Calu3 (cell line): Measurements from ENCODE around the gene RAPGEF4. TPM values are rescaled to one million over a fixed set of nuclear protein-coding genes. Genes with fewer than 3 reads are reported as not detected.

Experiments used
- BruUV-seq: library from RNA; stranded (reverse); fragments of 400-500 nt; replicated peaks from 2 replicates; lab custom pipeline; 2021; lab: Mats Ljungman, UMichigan
- CTCF ChIA-PET: fragments of 300-600 bp; sonication (Branson Sonifier 250); formaldehyde crosslinking; loops from one replicate; lab custom pipeline; 2022; ENCODE audit warnings: antibody characterized with exemption; lab: Charles Lee
- DNase-seq: peaks from one replicate; pipeline ENCODE4 v3.0.0; 2022
- H3K27ac Mint-ChIP-seq: one replicate; pipeline ENCODE4 v1.8.0; 2022; ENCODE audit warnings: mixed read lengths; ENCODE audit not compliant: unreplicated experiment
- H3K27me3 Mint-ChIP-seq: one replicate; pipeline ENCODE4 v1.8.0; 2022; ENCODE audit warnings: mixed read lengths; ENCODE audit not compliant: unreplicated experiment
- H3K36me3 Mint-ChIP-seq: one replicate; pipeline ENCODE4 v1.8.0; 2022; ENCODE audit warnings: mild to moderate bottlenecking, moderate library complexity, mixed read lengths; ENCODE audit not compliant: insufficient read depth, unreplicated experiment
- H3K4me1 Mint-ChIP-seq: one replicate; pipeline ENCODE4 v1.8.0; 2022; ENCODE audit warnings: mild to moderate bottlenecking, low read depth, mixed read lengths; ENCODE audit not compliant: unreplicated experiment
- H3K4me3 Mint-ChIP-seq: one replicate; pipeline ENCODE4 v1.8.0; 2022; ENCODE audit warnings: mild to moderate bottlenecking, low read depth, moderate library complexity, mixed read lengths; ENCODE audit not compliant: unreplicated experiment
- H3K9me3 Mint-ChIP-seq: one replicate; pipeline ENCODE4 v1.8.0; 2022; ENCODE audit warnings: low read depth, mixed read lengths; ENCODE audit not compliant: unreplicated experiment
- CTCF ChIP-seq: fragments of 200-600 bp; IDR thresholded peaks from one replicate; pipeline ENCODE4 v1.8.0; 2022; ENCODE audit warnings: antibody characterized with exemption; ENCODE audit not compliant: unreplicated experiment
- intact Hi-C: fragments of 100-400 bp; cut with micrococcal nuclease; formaldehyde crosslinking; loops from one replicate; pipeline ENCODE4 v1.10.0; 2022; ENCODE audit not compliant: unreplicated experiment
- total RNA-seq: library from RNA; stranded (reverse); gene quantifications from 2 replicates; pipeline ENCODE4 v1.2.3, GENCODE V29; 2022

RAPGEF4 gene
- total RNA-seq, 1 experiment from 2014 or later, result 1.8 TPM

DNA sequence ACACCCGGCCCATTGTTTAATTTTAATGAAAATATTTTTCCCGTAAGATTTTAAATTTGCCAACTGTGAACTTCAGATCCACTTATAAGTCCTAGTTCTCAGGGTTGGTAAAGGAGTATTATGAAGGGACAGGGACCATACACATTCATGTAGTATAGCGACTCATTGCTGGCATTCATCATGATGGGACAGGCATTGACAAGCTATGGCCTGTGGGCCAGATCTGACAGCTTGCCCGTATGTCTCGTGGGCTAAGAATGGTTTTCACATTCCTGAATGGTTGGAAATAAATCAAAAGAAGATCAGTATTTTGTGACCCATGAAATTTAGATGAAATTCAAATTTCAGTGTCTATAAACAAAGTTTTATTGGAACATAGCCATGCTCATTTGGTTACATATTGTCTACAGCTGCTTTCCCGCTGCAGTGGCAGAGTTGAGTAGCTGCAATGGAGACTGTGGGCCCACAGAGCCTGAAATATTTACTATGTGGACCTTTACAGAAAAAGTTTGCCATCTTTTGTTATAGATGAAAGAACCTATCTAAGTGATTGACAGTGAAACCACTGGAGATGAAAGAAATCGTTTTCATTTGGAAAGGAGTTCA is 4.1 kb downstream of the RAPGEF4 start:
- Mint-ChIP-seq H3K4me1 (no peaks in the 10 kb centered on the region), H3K9me3 (no peaks in the 10 kb centered on the region), H3K4me3 (no peak overlapping the region), H3K27ac (no peak overlapping the region), H3K36me3 (peaks cover 8% of the 10 kb centered on the region), H3K27me3 (peaks cover 84% of the 10 kb centered on the region)
- CTCF ChIA-PET, result no interaction called here
- intact Hi-C loops, result no loop called here
- no TSS peak for BruUV-seq
- no peak for TF ChIP-seq CTCF
- DNase-seq, result no peak

DNA sequence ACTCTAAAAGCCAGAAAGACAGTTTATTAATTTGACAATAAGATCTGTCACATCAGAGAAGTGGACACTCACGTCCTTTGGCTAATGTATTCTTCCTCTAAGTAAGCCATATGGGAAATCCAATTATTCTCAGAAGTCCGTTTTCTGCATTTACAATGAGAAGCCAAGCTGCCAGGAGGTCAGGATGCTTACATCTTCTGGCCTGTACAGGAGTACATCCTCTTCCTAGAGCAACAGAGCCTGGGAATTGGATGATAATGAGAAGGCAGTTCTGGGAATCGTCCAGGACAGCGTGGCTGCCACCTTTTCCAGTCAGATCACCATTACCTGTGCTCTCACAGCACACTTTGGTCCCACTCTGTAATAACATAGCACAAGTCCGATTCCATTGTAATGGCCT is 5.2 kb downstream of the RAPGEF4 start:
- no peak for TF ChIP-seq CTCF
- DNase-seq, result no peak
- H3K36me3 Mint-ChIP-seq, result peaks cover 7% of the 10 kb centered on the region
- no peak overlapping the region for H3K27ac Mint-ChIP-seq
- H3K4me3 Mint-ChIP-seq, result no peak overlapping the region
- intact Hi-C loops, result no loop called here
- no peaks in the 10 kb centered on the region for H3K9me3 Mint-ChIP-seq
- BruUV-seq, result no TSS peak
- peaks cover 73% of the 10 kb centered on the region for H3K27me3 Mint-ChIP-seq
- CTCF ChIA-PET, result no interaction called here
- no peaks in the 10 kb centered on the region for H3K4me1 Mint-ChIP-seq

DNA sequence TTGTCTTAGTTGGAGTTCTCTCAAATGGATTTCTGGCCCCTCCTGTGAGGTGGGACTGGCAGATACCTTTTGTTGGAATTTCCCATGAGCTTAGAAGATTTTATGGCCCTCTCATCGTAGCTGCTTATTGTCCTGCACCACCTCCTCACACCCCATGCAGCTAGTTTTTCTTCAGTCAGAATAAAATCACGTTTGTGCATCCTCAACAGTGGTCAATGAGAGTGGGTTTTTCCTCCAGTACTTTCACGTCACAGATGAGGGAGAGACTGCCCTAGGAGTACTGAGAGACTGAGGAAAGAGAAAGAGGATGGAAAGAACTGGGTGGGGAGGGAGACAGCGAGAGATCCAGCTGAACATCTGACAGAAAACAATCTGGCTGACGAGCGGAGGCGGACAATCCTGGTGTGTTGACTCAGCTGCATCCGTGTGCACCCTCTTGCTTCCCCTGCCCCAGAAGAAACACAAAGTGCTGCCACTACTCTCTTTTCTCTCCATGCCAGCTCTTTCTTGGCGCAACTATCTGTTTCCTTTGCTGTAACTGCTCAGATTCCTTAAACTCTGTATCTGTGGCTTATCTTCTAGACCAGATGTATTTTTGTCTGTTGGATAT is 7.4 kb downstream of the RAPGEF4 start:
- Mint-ChIP-seq H3K27ac (no peak overlapping the region), H3K4me3 (no peak overlapping the region), H3K27me3 (peaks cover 51% of the 10 kb centered on the region), H3K9me3 (no peaks in the 10 kb centered on the region), H3K36me3 (no peaks in the 10 kb centered on the region), H3K4me1 (no peaks in the 10 kb centered on the region)
- no peak for TF ChIP-seq CTCF
- CTCF ChIA-PET, result no interaction called here
- intact Hi-C loops, result no loop called here
- no TSS peak for BruUV-seq
- no peak for DNase-seq

DNA sequence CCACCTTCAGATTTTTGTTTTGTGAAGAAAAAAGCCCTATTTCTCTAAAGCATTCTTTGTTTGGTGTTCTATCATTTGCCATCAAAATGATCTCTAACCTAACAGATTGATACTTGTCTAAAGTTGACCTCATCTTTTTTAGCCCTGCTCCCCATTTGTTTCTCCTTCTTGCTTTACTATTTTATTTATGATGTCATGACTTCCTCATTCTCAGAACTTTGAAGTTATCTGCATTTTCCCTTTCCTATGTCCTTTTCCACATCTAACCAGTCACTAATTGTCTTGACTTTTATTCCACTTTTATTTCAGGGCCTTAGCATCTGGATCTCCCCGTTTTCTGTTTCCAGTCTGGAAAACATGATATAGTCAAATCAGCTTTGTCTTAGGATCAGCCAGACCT is 8.3 kb downstream of the RAPGEF4 start:
- Mint-ChIP-seq H3K36me3 (no peaks in the 10 kb centered on the region), H3K27me3 (peaks cover 43% of the 10 kb centered on the region), H3K27ac (no peak overlapping the region), H3K4me1 (no peaks in the 10 kb centered on the region), H3K9me3 (no peaks in the 10 kb centered on the region), H3K4me3 (no peak overlapping the region)
- no peak for TF ChIP-seq CTCF
- BruUV-seq, result no TSS peak
- CTCF ChIA-PET, result no interaction called here
- intact Hi-C loops, result no loop called here
- DNase-seq, result no peak
